Measurements from ENCODE around the gene DIO1. TPM values are rescaled to one million over a fixed set of nuclear protein-coding genes. Genes with fewer than 3 reads are reported as not detected.

Gene DIO1
- total RNA-seq, 1 experiment from 2014 or later, result not detected

DNA sequence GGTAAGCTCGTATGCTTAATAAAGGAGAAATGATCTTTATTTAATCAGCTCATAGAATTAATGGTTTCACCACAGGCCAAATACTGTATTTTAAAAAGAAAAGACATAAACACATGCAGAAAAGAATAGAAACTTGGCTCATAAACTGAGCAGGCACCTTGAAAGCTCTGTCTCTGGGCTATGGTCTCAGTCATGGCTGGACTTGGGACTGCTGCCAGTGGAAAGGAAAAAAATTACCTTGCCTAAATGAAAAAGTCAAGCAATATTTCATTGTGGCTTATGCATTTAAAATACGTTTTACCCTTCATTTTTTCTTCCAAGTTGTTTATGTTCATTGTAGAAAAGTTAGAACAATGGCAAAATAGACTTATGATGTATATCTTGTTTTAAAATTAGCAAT, 60.1 kb downstream of the DIO1 start:
- Histone ChIP-seq H3K27ac (no peak overlapping the region), H3K36me3 (peaks cover 81% of the 10 kb centered on the region), H3K4me3 (no peak overlapping the region), H3K9me3 (replicated peaks) (no peaks in the 10 kb centered on the region), H3K27me3 (replicated peaks) (no peaks in the 10 kb centered on the region), H3K4me1 (replicated peaks) (peaks cover 16% of the 10 kb centered on the region)
- no peak for DNase-seq (ENCODE audit: low read depth in 1 of 2, low spot score in 2 of 2)

DNA sequence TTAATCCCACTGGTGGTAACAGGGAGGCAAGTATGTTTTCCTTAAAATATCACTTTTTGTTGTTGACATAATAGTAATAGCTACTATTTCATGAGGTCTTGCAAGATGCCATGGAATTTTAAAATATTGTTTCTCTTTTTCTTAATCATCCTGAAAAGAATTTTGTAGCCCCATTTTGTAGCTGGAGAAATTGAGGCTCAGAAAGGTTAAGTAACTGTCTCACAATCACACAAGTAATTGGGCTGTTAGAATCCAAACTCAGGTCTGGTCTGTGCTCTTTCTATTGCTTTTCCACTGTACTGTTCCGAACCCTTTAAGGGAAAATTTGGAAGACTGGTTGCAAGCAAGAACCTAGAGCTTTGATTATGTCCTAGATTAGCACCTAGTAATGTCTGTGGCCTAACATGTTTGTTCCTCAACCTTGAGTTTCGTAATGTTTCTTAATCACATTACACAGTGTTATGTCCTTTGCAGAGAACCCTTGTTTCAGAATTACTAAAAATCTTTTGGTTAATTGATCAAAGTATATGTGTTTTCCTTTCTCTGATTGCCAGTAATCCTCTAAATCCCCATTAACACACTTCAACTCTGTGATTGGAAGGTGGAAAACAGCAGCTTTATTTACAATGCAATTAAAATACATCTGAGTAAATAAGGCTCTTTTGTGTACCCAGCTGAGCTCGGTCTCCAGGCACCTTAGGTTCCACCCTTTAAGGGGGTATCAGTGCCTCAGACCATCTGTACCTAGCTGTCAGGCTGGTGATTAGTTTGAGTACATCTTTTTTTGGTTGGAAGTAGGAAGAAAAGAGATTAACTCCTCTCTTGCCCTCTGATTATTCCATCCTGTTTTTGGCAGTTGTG, 62.6 kb downstream of the DIO1 start:
- no peak for DNase-seq (ENCODE audit: low read depth in 1 of 2, low spot score in 2 of 2)
- Histone ChIP-seq H3K36me3 (peaks cover 89% of the 10 kb centered on the region), H3K4me3 (no peak overlapping the region), H3K4me1 (replicated peaks) (peaks cover 16% of the 10 kb centered on the region), H3K27me3 (replicated peaks) (no peaks in the 10 kb centered on the region), H3K9me3 (replicated peaks) (no peaks in the 10 kb centered on the region), H3K27ac (peak overlapping the region; percentile 85)

- Histone ChIP-seq H3K9me3 (replicated peaks) (no peaks in the 10 kb centered on the region), H3K27ac (peak overlapping the region; percentile 85), H3K36me3 (peaks cover 89% of the 10 kb centered on the region), H3K27me3 (replicated peaks) (no peaks in the 10 kb centered on the region), H3K4me1 (replicated peaks) (peaks cover 16% of the 10 kb centered on the region), H3K4me3 (no peak overlapping the region)
- peak; percentile 54 to 69 for DNase-seq (ENCODE audit: low read depth in 1 of 2, low spot score in 2 of 2)
Measured at GRCh38 chr1:53957194-53957818, 63.3 kb downstream of the DIO1 start.

DNA sequence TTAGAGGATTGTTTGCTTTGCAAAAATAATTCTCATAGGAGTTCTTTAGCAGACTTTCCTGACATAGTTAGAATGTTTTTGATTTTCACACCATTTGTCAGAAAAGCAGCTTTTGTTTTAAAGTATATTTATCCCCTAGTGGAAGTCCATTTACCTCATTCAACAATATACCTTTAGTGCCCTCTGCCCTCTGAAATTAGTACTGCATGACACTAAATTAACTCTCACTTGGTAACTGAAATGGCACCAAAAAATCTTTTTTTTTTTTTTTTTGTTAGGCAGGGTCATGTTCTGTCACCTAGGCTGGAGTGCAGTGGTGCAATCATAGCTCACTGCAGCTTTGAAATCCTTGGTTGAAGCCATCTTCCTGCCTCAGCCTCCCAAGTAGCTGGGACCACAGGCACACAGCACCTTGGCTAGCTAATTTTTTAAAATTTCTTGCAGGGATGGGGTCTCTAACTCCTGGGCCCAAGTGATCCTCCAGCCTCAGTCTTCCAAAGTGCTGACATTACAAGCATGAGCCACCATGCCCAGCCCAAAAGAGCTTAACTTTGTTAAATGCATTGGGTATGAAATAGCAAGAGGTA, 65.8 kb downstream of the DIO1 start:
- H3K9me3 ChIP-seq (replicated peaks), result no peaks in the 10 kb centered on the region
- no peaks in the 10 kb centered on the region for H3K27me3 ChIP-seq (replicated peaks)
- no peak overlapping the region for H3K27ac ChIP-seq
- DNase-seq (ENCODE audit: low read depth in 1 of 2, low spot score in 2 of 2), result no peak
- H3K36me3 ChIP-seq, result peaks cover 85% of the 10 kb centered on the region
- peaks cover 16% of the 10 kb centered on the region for H3K4me1 ChIP-seq (replicated peaks)
- H3K4me3 ChIP-seq, result no peak overlapping the region

Other genes starting within 250 kb of the DIO1 start
- 1.2 and 2.6 TPM in 2 replicates for gene GLIS1, start 155.0 kb upstream of the DIO1 start, total RNA-seq (2014; rRNA removed; shearing (Covaris generic))
- gene NDC1, start 55.9 kb upstream of the DIO1 start, total RNA-seq (2014; rRNA removed; shearing (Covaris generic)), result 60.5 and 65.0 TPM in 2 replicates
- 21.7 and 28.4 TPM in 2 replicates for gene YIPF1, start 4.4 kb upstream of the DIO1 start, total RNA-seq (2014; rRNA removed; shearing (Covaris generic))
- 61.5 and 81.6 TPM in 2 replicates for gene IFT25, start 51.5 kb downstream of the DIO1 start, total RNA-seq (2014; rRNA removed; shearing (Covaris generic))
- gene LRRC42, start 52.2 kb downstream of the DIO1 start, total RNA-seq (2014; rRNA removed; shearing (Covaris generic)), result 39.9 and 46.7 TPM in 2 replicates
- not detected in 2 replicates for gene LDLRAD1, start 124.0 kb downstream of the DIO1 start, total RNA-seq (2014; rRNA removed; shearing (Covaris generic))
- gene TMEM59, start 159.0 kb downstream of the DIO1 start, total RNA-seq (2014; rRNA removed; shearing (Covaris generic)), result 310 and 384 TPM in 2 replicates
- gene TCEANC2, start 159.4 kb downstream of the DIO1 start, total RNA-seq (2014; rRNA removed; shearing (Covaris generic)), result 1.5 and 2.9 TPM in 2 replicates